Effector memory CD8-positive, alpha-beta T cell (primary cell): Measurements from ENCODE around the gene EXOC1.
A peak's percentile ranks its signal among the peaks of the same experiment; 100 is the strongest.
"Not testable (repeated sequence)": the region's sequence is repeated elsewhere in the genome, so short reads cannot be mapped to it uniquely, and the experiment has no call there.

Experiments
- ATAC-seq: fragments of 150-1000 bp; cut with Tn5 transposase; replicated peaks from 2 replicates; pipeline ENCODE4 v1.10.0; 2021; ENCODE audit warnings: mild to moderate bottlenecking, moderate library complexity
- DNase-seq, 3 experiments: peaks; one replicate each; pipeline ENCODE4 v3.0.0; 2021
- H3K27ac Mint-ChIP-seq, 2 donors: one replicate each; pipeline ENCODE4 v1.8.0; 2022; ENCODE audit warnings: mild to moderate bottlenecking in 2 of 2, mixed read lengths in 2 of 2, moderate library complexity in 2 of 2
- H3K27me3 Mint-ChIP-seq, 2 donors: one replicate each; pipeline ENCODE4 v1.8.0; 2022; ENCODE audit warnings: mixed read lengths in 2 of 2
- H3K36me3 Mint-ChIP-seq: one replicate; pipeline ENCODE4 v1.8.0; 2022; ENCODE audit warnings: mild to moderate bottlenecking, moderate library complexity, mixed read lengths; ENCODE audit not compliant: insufficient read depth
- H3K4me1 Mint-ChIP-seq, 2 donors: one replicate each; pipeline ENCODE4 v1.8.0; 2022; ENCODE audit warnings: low read depth in 2 of 2, mixed read lengths in 2 of 2
- H3K4me3 Mint-ChIP-seq, 2 donors: one replicate each; pipeline ENCODE4 v1.8.0; 2022; ENCODE audit warnings: mild to moderate bottlenecking in 2 of 2, mixed read lengths in 2 of 2, moderate library complexity in 2 of 2
- H3K9me3 Mint-ChIP-seq, 2 donors: one replicate each; pipeline ENCODE4 v1.8.0; 2022; ENCODE audit warnings: mixed read lengths in 2 of 2

Gene EXOC1

DNA sequence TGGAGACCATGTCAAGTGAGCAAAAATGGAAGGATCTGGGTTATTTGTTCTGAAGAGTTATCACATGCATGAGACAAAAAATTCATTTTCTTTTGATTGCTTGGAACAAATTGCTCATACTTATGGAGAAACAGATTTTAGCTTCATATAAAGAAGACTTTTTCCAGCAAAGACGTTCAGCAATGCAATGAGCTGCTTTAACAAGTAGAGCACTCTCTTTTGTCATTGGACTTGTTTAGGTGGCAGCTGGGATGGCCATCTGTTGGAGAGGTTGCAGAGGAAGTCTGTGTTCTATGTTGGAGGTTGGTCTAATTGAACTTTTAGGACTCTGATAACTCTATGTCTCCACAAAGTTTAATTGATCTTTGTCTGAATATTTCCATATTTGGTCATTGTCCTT, 75.4 kb downstream of the EXOC1 start:
- ATAC-seq, result no peak
- H3K4me3 Mint-ChIP-seq, result no peak overlapping the region
- no peaks in the 10 kb centered on the region for H3K9me3 Mint-ChIP-seq
- no peaks in the 10 kb centered on the region for H3K36me3 Mint-ChIP-seq
- no peaks in the 10 kb centered on the region for H3K4me1 Mint-ChIP-seq
- DNase-seq, result no peak
- H3K27me3 Mint-ChIP-seq, result peaks cover 0 to 1% of the 10 kb centered on the region in 2 donors
- no peak overlapping the region for H3K27ac Mint-ChIP-seq

DNA sequence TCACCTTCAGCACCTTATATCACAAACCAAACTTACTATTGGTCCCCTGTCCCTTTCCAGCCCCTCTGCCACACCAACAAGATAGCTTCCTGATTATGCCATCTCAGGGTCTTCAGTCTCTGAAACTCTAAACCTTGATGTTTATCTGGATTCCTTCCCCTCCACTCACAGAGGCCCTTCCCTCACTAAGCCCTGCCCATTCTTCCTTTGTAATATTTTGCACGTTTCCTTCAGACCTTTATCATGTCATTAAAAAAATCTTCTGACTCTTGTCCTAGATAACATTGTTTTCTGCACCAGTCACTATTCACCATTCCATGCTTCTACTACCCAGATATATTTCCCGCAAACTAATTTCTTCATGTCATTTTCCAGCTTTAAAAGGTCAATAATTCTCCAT, 77.6 kb downstream of the EXOC1 start:
- H3K4me1 Mint-ChIP-seq, result no peaks in the 10 kb centered on the region
- H3K9me3 Mint-ChIP-seq, result no peaks in the 10 kb centered on the region
- peaks cover 6 to 7% of the 10 kb centered on the region in 2 donors for H3K27me3 Mint-ChIP-seq
- H3K36me3 Mint-ChIP-seq, result no peaks in the 10 kb centered on the region
- H3K4me3 Mint-ChIP-seq, result no peak overlapping the region
- ATAC-seq (no peak), DNase-seq (no peak)
- H3K27ac Mint-ChIP-seq, result no peak overlapping the region

DNA sequence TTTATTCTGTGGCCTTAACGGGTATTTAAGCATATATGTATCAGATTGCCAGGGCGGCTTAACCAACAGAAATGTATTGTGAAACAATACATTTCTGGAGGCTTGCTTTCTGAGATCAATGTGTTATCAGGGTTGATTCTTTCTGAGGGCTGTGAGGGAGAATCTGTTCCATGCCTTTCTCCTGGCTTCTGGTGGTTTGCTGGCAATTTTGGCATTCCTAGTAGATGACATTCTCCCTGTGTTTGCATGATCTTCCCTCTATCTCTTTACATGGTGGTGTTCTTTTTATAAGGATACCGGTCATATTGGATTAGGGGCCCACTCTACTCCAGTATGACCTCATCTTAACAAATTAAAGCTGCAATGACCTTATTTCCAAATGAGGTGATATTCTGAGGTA, 78.4 kb downstream of the EXOC1 start:
- peaks cover 12 to 15% of the 10 kb centered on the region in 2 donors for H3K27me3 Mint-ChIP-seq
- H3K9me3 Mint-ChIP-seq, result no peaks in the 10 kb centered on the region
- DNase-seq, result no peak
- H3K4me3 Mint-ChIP-seq, result no peak overlapping the region
- no peak for ATAC-seq
- H3K36me3 Mint-ChIP-seq, result no peaks in the 10 kb centered on the region
- H3K4me1 Mint-ChIP-seq, result no peaks in the 10 kb centered on the region
- H3K27ac Mint-ChIP-seq, result no peak overlapping the region

DNA sequence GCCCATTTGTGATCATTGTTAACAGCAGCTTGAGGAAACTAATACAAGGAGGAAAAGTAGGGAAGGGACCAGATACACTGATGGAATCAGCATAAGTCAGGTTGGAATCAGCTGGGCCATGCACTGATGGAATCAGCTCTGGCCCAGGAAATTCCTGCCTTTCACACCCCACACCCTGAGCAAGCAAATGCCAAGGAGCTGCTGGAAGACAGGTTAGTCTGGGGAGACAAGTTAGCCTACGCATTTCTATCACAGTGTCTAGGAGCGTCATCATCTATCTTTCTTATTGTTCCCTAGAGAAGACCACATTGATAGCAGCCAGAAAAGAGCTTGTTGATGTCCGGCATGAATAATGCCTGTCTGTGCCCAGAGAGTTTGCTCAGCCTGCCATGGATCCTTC, 79.1 kb downstream of the EXOC1 start:
- Mint-ChIP-seq H3K9me3 (no peaks in the 10 kb centered on the region), H3K4me3 (no peak overlapping the region), H3K27ac (no peak overlapping the region), H3K36me3 (no peaks in the 10 kb centered on the region), H3K4me1 (no peaks in the 10 kb centered on the region), H3K27me3 (peaks cover 14 to 22% of the 10 kb centered on the region in 2 donors)
- DNase-seq (no peak), ATAC-seq (no peak)

DNA sequence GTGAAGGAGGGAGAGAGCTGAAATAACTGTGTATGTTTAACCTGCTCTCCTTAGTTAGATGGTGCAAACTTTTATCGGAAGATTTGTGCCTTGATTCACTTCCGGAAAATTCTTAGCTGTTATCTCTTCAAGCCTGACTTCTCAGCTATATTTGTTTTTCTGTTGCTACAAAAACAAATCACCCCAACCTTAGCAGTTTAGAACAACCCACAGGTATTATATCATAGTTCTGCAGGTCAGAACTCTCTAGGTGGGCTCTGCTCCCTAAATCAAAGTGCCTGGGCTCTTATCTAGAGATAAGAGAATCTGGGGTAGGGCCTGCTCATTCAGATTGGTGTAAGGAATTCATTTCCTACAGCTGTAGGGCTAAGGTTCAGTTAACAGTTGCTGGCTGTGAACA, 80.2 kb downstream of the EXOC1 start:
- DNase-seq (no peak), ATAC-seq (no peak)
- H3K36me3 Mint-ChIP-seq, result no peaks in the 10 kb centered on the region
- peaks cover 14 to 33% of the 10 kb centered on the region in 2 donors for H3K27me3 Mint-ChIP-seq
- H3K4me1 Mint-ChIP-seq, result no peaks in the 10 kb centered on the region
- no peak overlapping the region for H3K27ac Mint-ChIP-seq
- H3K4me3 Mint-ChIP-seq, result no peak overlapping the region
- no peaks in the 10 kb centered on the region for H3K9me3 Mint-ChIP-seq

DNA sequence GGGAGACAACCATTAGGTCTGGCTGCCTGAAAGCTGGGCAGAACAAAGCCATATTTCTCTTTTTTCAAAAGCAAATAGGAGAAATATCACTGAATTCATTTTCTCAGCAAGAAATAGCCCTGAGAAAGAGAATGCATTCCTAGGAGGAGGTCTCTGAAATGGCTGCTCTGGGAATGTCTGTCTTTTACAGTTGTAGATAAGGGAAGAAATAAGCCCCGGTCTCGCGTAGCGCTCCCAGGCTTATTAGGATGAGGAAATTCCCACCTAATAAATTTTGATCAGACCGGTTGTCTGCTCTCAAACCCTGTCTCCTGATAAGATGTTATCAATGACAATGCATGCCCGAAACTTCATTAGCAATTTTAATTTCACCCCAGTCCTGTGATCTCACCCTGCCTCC, 82.5 kb downstream of the EXOC1 start:
- not testable (repeated sequence) for H3K9me3 Mint-ChIP-seq, H3K4me3 Mint-ChIP-seq, H3K27ac Mint-ChIP-seq, DNase-seq, H3K4me1 Mint-ChIP-seq, ATAC-seq, H3K36me3 Mint-ChIP-seq
- peaks cover 25 to 48% of the 10 kb centered on the region in 2 donors for H3K27me3 Mint-ChIP-seq

DNA sequence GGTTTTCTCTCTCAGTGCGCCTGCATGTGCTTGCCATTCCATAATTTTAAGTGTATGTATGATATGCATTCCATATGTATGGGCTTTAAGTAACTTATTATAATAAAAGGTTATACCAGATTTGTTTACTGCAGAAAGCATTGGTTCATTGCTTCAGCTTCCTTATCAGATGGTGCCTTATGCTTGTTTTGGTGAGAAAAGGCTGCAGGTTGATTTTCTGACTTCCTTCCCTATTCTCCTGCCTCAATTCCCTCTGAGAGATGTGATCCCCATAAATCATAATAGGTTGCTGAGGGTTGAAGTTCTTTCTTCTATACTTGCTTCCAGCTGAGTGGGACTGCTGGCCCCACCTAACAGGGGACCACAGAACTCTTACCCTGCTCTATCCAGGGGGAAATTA, 85.0 kb downstream of the EXOC1 start:
- no peak for ATAC-seq
- no peaks in the 10 kb centered on the region for H3K4me1 Mint-ChIP-seq
- no peaks in the 10 kb centered on the region for H3K9me3 Mint-ChIP-seq

DNA sequence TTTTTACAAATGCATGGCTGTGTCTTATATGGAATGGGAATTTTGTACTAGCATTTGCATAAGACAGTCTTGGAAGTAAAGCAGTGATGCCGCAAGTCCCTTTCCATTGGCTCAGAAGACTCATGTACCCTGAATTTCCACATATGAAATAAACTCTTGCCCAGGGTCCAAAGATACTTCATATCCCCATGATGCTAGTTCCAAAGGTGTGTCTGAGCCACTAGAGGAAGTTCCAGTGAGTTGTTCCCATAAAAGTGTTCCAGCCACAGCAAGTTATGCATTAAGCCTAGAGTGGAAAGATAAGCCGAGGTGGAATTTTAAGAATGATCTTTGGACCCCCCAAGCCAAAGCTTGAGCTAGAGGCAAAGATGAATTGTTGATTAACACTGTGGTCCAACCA, 86.0 kb downstream of the EXOC1 start:
- Mint-ChIP-seq H3K36me3 (no peaks in the 10 kb centered on the region), H3K4me3 (no peak overlapping the region), H3K27me3 (peaks cover 20 to 56% of the 10 kb centered on the region in 2 donors), H3K27ac (no peak overlapping the region), H3K4me1 (no peaks in the 10 kb centered on the region), H3K9me3 (no peaks in the 10 kb centered on the region)
- DNase-seq (no peak), ATAC-seq (no peak)

More for the DNA sequence above, 85.0 kb downstream of the EXOC1 start:
- Mint-ChIP-seq H3K27ac (no peak overlapping the region), H3K36me3 (no peaks in the 10 kb centered on the region), H3K4me3 (no peak overlapping the region), H3K27me3 (peaks cover 25 to 48% of the 10 kb centered on the region in 2 donors)
- DNase-seq, result no peak

DNA sequence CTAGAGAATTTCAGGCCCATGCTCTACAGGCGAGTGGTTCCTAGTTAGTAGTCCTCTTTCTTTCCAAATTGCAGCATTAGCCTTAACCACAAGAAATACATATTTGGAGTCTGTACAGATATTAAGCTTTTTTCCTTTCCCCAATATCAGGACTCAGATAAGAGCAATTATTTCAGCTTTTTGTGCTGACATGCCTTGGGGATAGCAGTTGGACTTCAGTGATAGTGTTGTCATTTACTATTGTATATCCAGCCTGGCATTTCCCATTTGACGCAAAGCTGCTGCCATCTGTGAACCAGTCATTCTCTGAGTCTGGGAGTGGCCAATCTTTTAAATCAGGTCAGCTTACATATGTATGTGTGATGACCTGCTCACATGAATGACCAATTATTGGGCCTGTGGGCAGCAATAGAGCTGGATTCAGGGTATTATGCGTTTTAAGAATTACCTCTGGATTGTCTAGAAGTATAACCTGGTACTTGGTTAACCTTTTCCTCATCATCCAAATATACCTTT, 88.5 kb downstream of the EXOC1 start:
- ATAC-seq (no peak), DNase-seq (no peak)
- H3K4me3 Mint-ChIP-seq, result no peak overlapping the region
- no peaks in the 10 kb centered on the region for H3K36me3 Mint-ChIP-seq
- no peaks in the 10 kb centered on the region for H3K4me1 Mint-ChIP-seq
- H3K9me3 Mint-ChIP-seq, result no peaks in the 10 kb centered on the region
- peaks cover 12 to 46% of the 10 kb centered on the region in 2 donors for H3K27me3 Mint-ChIP-seq
- no peak overlapping the region for H3K27ac Mint-ChIP-seq

DNA sequence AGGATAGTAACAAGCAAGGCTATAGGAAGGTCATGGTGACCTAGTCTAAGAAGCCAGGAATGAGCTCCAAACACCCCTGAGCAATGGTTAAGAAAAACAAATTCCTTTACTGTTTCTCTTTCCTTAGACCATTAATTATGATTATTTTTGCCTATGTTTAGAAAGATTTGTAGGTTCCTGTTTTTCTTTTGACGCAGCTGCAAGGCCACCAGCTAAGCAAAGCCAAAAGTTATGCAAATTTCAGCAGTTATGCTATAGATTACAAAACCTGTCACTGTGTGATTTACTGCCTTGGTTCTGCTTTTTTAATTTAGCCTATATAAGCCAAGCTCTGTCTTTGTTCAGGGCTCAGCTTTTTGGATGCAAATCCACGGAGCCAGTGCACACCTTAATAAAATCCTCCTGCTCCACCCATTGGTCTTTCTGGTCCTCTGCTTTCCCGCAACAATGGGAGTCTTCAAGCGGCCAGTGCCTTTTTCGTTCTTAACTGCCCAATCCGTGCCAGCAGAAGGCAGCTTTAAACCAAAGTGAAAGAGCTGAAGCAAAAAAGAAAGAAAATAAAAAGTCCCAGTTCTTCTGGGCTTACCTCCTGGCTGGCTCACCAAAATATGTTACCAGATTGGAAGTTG, 93.9 kb downstream of the EXOC1 start:
- Mint-ChIP-seq H3K9me3 (no peaks in the 10 kb centered on the region), H3K27me3 (peaks cover 0 to 14% of the 10 kb centered on the region in 2 donors), H3K4me1 (peaks cover 22 to 28% of the 10 kb centered on the region in 2 donors), H3K36me3 (peaks cover 15% of the 10 kb centered on the region), H3K27ac (peak overlapping the region; percentile 93), H3K4me3 (peak overlapping the region; percentile 88 to 91)
- ATAC-seq, result no peak
- DNase-seq, result no peak

DNA sequence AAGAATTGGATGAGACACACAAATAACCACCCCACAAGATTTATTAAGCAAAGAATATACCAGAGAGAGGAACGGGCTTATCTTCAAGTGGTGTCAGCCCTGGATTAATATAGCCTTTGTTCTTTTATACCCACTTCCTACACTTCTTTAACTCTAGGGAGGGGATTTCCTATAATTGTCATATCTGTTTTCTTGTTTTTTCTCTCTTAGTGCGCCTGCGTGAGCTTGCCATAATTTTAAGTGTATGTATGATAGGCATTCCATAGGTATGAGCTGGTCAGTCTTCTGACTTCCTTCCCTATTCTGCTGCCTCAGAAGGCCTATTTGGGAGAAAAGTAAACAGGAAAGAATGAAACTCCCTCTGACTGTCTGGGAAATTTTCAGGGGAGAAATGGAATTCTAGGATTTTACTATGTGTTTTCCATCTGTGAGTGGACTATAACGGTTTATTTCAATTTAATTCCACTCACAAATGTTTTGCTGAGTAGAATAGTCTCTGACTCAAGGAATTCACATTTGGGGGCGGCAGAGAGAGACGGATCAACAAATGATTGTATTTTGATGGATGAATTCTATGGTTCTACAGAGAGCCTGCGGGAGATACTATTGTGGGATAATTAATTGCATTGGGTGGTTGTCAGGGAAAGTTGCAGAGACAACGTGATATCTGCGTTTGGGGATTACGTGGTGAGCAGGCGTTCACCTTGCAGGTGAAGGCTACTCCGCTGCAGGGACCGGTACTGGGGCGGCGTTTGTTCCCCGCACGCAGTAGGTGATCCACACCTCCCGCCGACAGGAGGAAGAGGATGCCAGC, 94.7 kb downstream of the EXOC1 start:
- DNase-seq, result peak; percentile 22 to 35 (median 29)
- peak; percentile 48 for ATAC-seq
- Mint-ChIP-seq H3K4me3 (peak overlapping the region; percentile 88 to 91), H3K27ac (peak overlapping the region; percentile 93), H3K27me3 (peaks cover 0 to 14% of the 10 kb centered on the region in 2 donors), H3K9me3 (no peaks in the 10 kb centered on the region), H3K36me3 (peaks cover 18% of the 10 kb centered on the region), H3K4me1 (peaks cover 22 to 28% of the 10 kb centered on the region in 2 donors)

DNA sequence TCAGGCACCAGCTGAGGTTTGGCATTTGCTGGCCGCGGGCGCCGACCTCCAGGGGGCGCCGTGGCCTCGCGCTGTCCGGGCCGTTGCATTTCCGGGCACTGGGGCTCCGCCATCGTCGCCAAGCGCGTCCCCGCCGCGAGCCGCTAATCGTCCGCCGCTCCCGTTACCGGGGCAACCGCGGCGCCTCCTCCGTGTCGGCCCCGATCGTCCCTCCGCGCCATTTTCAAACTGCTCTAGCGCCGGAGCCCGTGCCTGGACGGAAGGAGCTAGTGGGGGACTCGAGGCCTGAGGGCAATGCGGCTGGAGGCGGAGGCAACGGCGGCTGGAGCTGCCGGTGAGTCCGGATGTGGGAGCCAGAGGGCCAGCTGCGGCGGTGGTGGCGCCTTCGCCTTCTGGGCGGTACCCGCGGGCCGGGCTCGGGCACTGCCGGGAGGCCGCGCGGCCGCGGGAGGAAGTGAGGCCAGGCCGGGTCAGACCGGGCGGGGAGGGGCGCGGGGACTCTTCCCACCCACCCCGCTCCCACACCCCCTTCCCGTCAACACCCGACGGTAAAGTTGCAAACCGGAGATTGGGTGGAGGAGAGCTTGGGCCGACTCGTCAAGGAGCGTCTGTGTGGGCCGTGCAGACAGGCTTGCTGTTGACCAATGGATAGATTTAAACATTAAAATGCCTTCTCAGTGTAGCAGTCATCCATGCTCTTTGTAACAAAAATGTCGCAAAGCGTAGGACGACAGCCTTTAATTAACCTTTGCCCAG, 95.5 kb downstream of the EXOC1 start, which contains the start of gene CEP135:
Gene CEP135, plus strand, starts transcription at position 220 of the 756 bp plus-strand sequence. CDS start 3,186 bp downstream, outside the sequence.
- H3K9me3 Mint-ChIP-seq, result no peaks in the 10 kb centered on the region
- DNase-seq, result peak; percentile 91 to 94 (median 91)
- peak within 1 kb of the TSS; percentile 93 for H3K27ac Mint-ChIP-seq
- peaks cover 22% of the 10 kb centered on the region for H3K36me3 Mint-ChIP-seq
- H3K4me1 Mint-ChIP-seq, result peaks cover 22 to 28% of the 10 kb centered on the region in 2 donors
- peak within 1 kb of the TSS; percentile 88 to 91 for H3K4me3 Mint-ChIP-seq
- ATAC-seq, result peak; percentile 79
- peaks cover 0 to 11% of the 10 kb centered on the region in 2 donors for H3K27me3 Mint-ChIP-seq

DNA sequence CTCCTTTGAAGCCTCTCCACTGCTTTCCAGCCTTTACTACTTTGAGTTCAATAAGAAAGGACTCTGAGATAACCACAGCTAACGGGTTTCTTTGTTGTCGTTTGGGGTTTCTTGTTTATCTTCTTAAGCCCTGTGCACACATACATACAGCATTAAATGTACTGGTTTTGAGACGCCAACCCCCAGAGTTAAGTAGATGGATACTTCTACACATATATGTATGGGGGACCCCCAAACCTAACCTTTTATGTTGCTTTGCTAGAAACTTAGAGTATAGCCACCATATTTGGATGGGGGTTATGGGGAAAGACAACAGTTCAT, 96.0 kb downstream of the EXOC1 start:
- Mint-ChIP-seq H3K36me3 (peaks cover 27% of the 10 kb centered on the region), H3K9me3 (no peaks in the 10 kb centered on the region), H3K27me3 (peaks cover 0 to 6% of the 10 kb centered on the region in 2 donors), H3K27ac (peak overlapping the region; percentile 93), H3K4me1 (peaks cover 22 to 28% of the 10 kb centered on the region in 2 donors), H3K4me3 (peak overlapping the region; percentile 88 to 91)
- ATAC-seq, result no peak
- DNase-seq, result no peak
